Fibroblast of upper back skin (primary cell): ENCODE results near the gene ACTRT2.

ENCODE experiments used
- DNase-seq: peaks from one replicate; pipeline ENCODE4 v3.0.0-alpha.2; 2013

The ACTRT2 gene

GRCh38 chr1:2983706-2984398 lies 37.4 kb upstream of the ACTRT2 start:
- no peak for DNase-seq

DNA sequence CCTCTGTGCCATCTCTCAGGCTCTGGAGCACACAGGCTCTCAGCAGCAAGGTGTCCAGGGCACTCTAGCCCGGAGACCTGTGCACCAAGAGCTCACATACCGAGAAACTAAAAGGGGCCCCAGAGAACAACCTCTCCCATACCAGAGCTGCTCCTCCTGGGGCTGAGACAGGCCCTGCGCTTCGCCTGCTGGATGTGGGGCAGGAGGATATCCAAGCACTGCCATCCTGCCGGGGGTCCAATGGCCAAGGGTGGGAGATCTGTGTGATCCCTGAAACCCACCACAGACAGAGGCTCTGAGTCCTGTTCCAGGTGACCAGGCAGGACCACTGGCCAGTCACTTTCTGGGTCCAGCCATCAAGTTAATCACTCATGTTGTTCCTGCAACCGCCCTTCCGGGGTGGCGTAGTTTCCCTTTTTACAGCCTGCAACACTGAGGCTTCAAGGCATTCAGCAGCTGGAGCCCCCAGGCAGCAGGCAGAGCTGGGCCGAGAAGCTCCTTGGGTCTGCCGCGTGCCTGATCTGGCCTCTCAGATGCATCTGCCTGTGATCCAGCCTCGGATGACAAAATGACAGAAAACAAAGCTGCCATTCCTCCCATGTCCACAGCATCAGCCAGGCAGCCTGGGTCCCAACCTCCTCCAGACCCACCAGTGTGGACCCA lies 36.7 kb upstream of the ACTRT2 start:
- no peak for DNase-seq

DNA sequence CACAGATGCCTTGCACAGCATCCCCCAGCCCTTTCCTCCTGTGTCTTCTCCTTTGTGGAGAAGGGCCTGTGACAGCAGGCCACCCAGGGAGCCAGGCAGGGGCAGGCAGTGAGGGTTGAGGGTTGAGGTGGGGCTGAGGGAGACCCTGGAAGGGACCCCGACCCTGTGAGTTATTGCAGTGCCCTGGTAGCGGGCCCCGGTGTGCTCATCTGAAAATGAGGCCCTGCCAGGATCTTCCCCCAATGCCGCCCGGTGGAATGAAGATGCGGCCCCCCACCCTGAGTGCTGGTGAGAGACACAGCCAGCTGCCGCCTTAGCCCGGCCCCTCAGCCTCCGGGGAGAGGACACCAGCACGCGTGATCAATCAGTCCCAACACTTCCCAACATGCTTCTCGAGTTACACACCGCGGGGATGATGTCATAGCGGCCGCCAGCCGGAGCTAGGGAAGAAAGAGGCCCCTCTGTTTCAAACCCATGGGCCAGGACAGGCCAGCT lies 36.2 kb upstream of the ACTRT2 start:
- DNase-seq: peak; percentile 9

GRCh38 chr1:2985694-2986548 lies 35.3 kb upstream of the ACTRT2 start:
- no peak for DNase-seq

- no peak for DNase-seq
Measured at GRCh38 chr1:2986549-2987305, 34.5 kb upstream of the ACTRT2 start.

GRCh38 chr1:2987773-2988172 lies 33.5 kb upstream of the ACTRT2 start:
- no peak for DNase-seq

GRCh38 chr1:2988256-2988655 lies 33.0 kb upstream of the ACTRT2 start:
- DNase-seq: no peak

DNA sequence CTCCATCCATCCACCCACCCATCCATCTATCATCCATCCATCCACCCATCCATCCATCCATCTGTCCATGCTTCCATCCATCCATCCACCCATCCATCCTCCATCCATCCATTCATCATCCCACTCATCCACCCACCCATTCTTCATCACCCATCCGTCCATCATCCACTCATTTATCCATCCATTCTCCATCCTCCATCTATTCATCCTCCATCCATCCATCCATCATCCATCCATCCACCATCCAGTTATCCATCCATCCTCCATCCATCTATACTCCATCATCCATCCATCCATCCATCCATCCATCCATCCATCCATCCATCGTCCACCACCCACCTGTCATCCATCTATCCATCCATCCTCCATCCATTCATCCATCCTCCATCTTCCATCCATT lies 32.1 kb upstream of the ACTRT2 start:
- DNase-seq: no peak

DNA sequence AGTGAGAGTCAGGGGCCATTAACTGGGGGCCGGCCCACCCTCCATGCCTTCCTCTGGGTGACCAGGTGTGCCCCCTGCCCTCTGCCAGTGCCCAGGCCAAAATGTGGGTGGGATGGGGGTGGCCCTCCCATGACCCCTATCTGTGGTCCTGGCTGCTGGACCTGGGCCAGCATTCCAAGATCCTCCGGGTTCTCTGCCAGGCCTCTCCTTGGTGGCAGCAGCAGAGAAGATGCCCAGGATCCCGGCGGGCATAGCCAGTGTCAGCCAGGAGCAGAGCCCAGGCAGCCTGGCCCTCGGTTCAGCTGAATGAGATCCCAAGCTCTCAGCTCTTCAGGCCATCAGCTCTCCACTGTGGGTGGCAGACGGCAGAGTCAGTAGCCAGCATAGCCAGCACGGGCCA lies 31.3 kb upstream of the ACTRT2 start:
- no peak for DNase-seq

DNA sequence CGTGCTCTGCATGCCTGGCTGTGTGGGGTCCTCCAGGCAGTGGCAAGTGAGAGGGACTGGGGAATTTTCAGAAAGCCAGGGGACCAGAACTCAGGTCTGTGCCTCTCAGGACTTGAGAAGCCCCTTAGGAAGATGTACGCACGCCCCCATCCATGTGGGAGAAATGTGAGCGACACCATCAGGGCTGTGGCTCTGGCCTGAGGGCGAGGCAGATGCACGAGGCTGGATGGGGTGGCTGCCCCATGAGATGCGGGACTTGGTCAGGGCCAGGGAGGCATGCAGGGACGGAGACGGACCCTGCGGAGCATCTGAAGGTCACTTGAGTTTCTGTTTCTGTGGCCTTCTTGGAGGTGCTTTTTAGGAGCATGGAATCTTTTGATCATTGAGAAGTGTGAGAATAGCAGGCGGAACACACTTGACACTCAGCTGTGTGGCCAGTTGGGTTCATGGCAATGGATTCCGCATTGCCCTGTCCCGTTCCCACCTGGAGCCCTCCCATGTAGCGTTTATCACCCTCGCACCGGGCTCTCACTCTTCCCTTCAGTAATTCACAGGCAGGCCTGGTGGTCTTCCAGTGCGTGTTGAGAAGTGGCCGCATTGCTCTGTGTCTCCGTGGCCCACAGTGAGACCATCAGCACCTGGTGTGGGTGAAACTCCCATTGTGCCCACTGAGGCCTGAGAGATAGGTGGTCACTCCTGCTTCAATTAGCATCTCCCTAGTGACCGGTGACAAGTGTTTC lies 30.7 kb upstream of the ACTRT2 start:
- no peak for DNase-seq

DNA sequence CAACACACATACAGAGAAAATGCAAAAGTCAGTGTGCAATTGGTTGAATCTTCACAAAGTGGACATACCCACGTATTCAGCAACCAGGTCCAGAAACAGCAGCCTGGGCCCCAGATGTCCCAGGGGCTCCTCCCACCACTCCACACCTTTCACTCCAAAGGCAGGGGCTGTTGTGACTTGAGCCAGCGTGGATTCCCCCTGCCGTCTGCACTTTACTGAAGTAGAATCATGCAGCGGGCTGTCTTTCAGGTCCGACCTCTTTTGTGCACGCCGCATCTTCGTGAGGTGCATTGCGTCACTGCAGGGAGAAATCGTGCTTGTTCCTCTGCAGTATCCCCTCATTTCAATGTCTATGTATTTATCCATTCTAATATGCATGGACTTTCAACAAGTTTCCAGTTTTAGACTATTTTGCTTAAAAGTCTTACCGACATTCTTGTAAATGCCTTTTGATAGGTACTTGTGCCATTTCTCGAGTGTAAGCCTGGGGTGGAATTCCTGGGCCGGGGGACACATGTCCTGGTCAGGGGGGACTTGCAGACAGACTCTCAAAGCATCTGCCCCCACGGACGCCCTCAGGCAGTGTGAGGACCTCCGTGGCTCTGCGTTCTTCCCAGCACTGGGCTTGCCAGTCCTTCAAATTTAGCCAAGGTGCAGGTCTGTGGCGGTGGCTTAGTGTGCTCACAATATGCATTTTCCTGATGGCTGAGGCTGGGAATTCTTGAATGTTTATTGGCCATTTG lies 29.3 kb upstream of the ACTRT2 start:
- DNase-seq: no peak

DNA sequence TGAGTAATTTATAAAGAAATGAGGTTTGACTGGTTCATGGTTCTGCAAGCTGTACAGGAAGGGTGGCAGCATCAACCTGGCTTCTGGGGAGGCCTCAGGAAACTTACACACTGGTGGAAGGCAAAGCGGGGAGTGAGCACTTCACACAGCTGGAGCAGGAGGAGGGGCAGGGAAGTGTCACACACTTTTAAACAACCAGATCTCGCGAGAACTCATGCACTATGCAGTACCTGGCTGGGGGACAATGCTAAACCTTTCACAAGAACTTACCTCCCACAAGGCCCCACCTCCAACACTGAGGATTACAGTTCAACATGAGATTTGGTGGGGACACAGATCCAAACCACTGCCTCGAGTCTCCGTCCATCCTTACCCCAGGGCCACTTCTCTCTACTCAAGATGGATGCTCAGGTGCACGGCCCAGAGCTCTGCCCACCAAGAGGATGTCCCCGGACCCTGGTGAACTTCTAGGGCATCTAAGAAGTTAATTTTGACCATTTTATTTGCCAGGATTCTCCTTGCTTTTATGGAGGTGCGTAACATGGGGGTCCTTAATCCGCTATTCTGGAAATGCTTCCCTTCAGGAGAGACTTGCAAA lies 22.7 kb upstream of the ACTRT2 start:
- no peak for DNase-seq

DNA sequence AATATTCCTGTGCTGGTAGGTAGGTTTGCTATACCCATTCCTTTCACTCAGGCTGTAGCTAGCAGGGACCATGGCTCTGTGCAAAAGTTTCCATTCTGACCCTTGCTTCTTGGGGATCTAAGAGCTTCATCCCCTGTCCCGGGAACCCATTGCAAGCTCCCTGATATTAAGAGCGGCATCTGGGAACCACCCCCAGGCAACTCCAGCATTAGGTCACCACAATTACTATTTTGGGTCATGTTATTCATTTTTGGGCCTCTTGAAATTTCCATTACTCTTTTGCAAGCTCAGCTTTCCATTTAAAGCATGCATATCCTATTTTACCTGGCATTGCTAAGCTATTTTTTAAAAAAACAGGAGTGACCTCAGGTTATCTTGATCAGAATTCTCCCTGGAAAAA lies 22.1 kb upstream of the ACTRT2 start:
- DNase-seq: no peak

- no peak for DNase-seq
Measured at GRCh38 chr1:2999571-2999970, 21.7 kb upstream of the ACTRT2 start.

DNA sequence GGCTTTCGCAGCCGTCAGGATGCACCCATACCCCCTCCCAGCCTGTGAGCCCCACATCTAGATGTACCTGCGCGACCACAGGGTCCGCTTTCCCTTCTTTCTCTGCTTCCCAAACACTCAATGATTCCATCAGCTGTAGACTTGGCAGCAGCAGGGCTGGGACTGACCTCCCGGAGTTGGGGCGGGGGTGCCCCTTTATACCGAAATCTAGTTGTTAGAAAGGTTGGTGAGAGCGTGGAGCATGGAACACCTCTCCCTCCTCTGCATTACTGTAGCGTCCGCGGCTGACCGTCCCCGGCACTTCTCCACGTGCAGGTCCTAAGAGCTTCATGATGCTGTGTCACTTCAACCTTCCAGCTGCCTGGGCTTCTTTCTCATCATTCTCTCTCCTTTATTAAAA lies 21.1 kb upstream of the ACTRT2 start:
- no peak for DNase-seq

GRCh38 chr1:3000671-3001470 lies 20.4 kb upstream of the ACTRT2 start:
- DNase-seq: no peak

GRCh38 chr1:3001471-3002348 lies 19.6 kb upstream of the ACTRT2 start:
- no peak for DNase-seq

- DNase-seq: no peak
Measured at GRCh38 chr1:3002349-3003038, 18.8 kb upstream of the ACTRT2 start.
